H9 (cell line): ENCODE results near the gene SP2. TPM values are rescaled to one million over a fixed set of nuclear protein-coding genes. Genes with fewer than 3 reads are reported as not detected.

Experiments used
- DNase-seq: peaks from one replicate; pipeline ENCODE4 v3.0.0-alpha.2; 2017
- H2AFZ ChIP-seq: one replicate; pipeline ENCODE4 v1.6.1; 2013; ENCODE audit warnings: mild to moderate bottlenecking, low read length, control low read depth, moderate library complexity
- H2AK5ac ChIP-seq: 2 replicates; pipeline ENCODE4 v1.6.1; 2013; ENCODE audit warnings: low read length, control low read depth, mixed read lengths; ENCODE audit not compliant: insufficient read length
- H2BK120ac ChIP-seq: one replicate; pipeline ENCODE4 v1.6.1; 2013; ENCODE audit warnings: low read depth, mild to moderate bottlenecking, low read length, control low read depth, inconsistent platforms; ENCODE audit not compliant: poor library complexity, severe bottlenecking
- H2BK12ac ChIP-seq: 2 replicates; pipeline ENCODE4 v1.6.1; 2013; ENCODE audit warnings: low read length, control low read depth, mixed read lengths, low read depth; ENCODE audit not compliant: insufficient read length
- H2BK15ac ChIP-seq: 2 replicates; pipeline ENCODE4 v1.6.1; 2013; ENCODE audit warnings: low read depth, low read length, control low read depth
- H2BK20ac ChIP-seq: one replicate; pipeline ENCODE4 v1.6.1; 2013; ENCODE audit warnings: low read depth, mild to moderate bottlenecking, low read length, control low read depth, inconsistent platforms; ENCODE audit not compliant: poor library complexity, severe bottlenecking
- H2BK5ac ChIP-seq: 2 replicates; pipeline ENCODE4 v1.6.1; 2013; ENCODE audit warnings: low read length, control low read depth, mixed read lengths; ENCODE audit not compliant: insufficient read length
- H3K14ac ChIP-seq: 2 replicates; pipeline ENCODE4 v1.6.1; 2013; ENCODE audit warnings: low read length, control low read depth; ENCODE audit not compliant: insufficient read depth
- H3K18ac ChIP-seq: 2 replicates; pipeline ENCODE4 v1.6.1; 2013; ENCODE audit warnings: low read depth, mild to moderate bottlenecking, mixed read lengths, low read length, control low read depth; ENCODE audit not compliant: insufficient read length
- H3K23ac ChIP-seq: 2 replicates; pipeline ENCODE4 v1.6.1; 2013; ENCODE audit warnings: low read length, control low read depth, mixed read lengths, low read depth; ENCODE audit not compliant: insufficient read length
- H3K23me2 ChIP-seq: 2 replicates; pipeline ENCODE4 v1.6.1; 2013; ENCODE audit warnings: low read depth, mild to moderate bottlenecking, mixed read lengths, low read length, control low read depth; ENCODE audit not compliant: insufficient read length, poor library complexity, severe bottlenecking
- H3K27ac ChIP-seq: 2 replicates; pipeline ENCODE4 v1.5.1; 2013; ENCODE audit warnings: low read length, control low read depth, mixed read lengths, low read depth; ENCODE audit not compliant: insufficient read length
- H3K27me3 ChIP-seq: 2 replicates; pipeline ENCODE4 v1.6.1; 2013; ENCODE audit warnings: low read length, control low read depth, inconsistent platforms; ENCODE audit not compliant: insufficient read depth
- H3K4ac ChIP-seq: 2 replicates; pipeline ENCODE4 v1.6.1; 2013; ENCODE audit warnings: low read depth, mild to moderate bottlenecking, control low read depth, inconsistent platforms, low read length, moderate library complexity
- H3K4me1 ChIP-seq: 2 replicates; pipeline ENCODE4 v1.6.1; 2013; ENCODE audit warnings: low read length, control low read depth, inconsistent platforms; ENCODE audit not compliant: insufficient read depth
- H3K4me2 ChIP-seq: 2 replicates; pipeline ENCODE4 v1.6.1; 2013; ENCODE audit warnings: low read length, control low read depth, mixed read lengths; ENCODE audit not compliant: insufficient read length, insufficient read depth
- H3K56ac ChIP-seq: 2 replicates; pipeline ENCODE4 v1.6.1; 2013; ENCODE audit warnings: low read depth, mild to moderate bottlenecking, mixed read lengths, low read length, control low read depth; ENCODE audit not compliant: insufficient read length
- H3K79me1 ChIP-seq: 2 replicates; pipeline ENCODE4 v1.6.1; 2013; ENCODE audit warnings: low read depth, mild to moderate bottlenecking, moderate library complexity, low read length, control low read depth, inconsistent platforms; ENCODE audit not compliant: insufficient read depth, poor library complexity, severe bottlenecking
- H3K79me2 ChIP-seq: 2 replicates; pipeline ENCODE4 v1.6.1; 2013; ENCODE audit warnings: low read length, control low read depth, inconsistent platforms; ENCODE audit not compliant: insufficient read depth
- H3K9ac ChIP-seq: 2 replicates; pipeline ENCODE4 v1.6.1; 2013; ENCODE audit warnings: low read length, control low read depth, mixed read lengths; ENCODE audit not compliant: insufficient read length; ENCODE audit errors: extremely low read depth
- H3K9me3 ChIP-seq: one replicate; pipeline ENCODE4 v1.6.1; 2013; ENCODE audit warnings: low read depth, low read length, inconsistent platforms; ENCODE audit not compliant: control insufficient read depth
- H3T11ph ChIP-seq: one replicate; pipeline ENCODE4 v1.6.1; 2013; ENCODE audit warnings: mild to moderate bottlenecking, low read length, control low read depth, inconsistent platforms
- H4K20me1 ChIP-seq: one replicate; pipeline ENCODE4 v1.6.1; 2013; ENCODE audit not compliant: control insufficient read depth, insufficient read length, insufficient read depth
- H4K5ac ChIP-seq: 2 replicates; pipeline ENCODE4 v1.6.1; 2013; ENCODE audit warnings: low read depth, mild to moderate bottlenecking, mixed read lengths, low read length, control low read depth; ENCODE audit not compliant: insufficient read length
- H4K8ac ChIP-seq: replicated peaks from 2 replicates; pipeline ENCODE4 v1.6.1; 2013; ENCODE audit warnings: low read length, control low read depth, mixed read lengths, low read depth; ENCODE audit not compliant: insufficient read length
- H4K91ac ChIP-seq: 2 replicates; pipeline ENCODE4 v1.6.1; 2013; ENCODE audit warnings: low read depth, mild to moderate bottlenecking, moderate library complexity, mixed read lengths, low read length, control low read depth; ENCODE audit not compliant: insufficient read length
- H3K27ac Mint-ChIP-seq, 3 experiments: 2 replicates in 2 of 3; 3 replicates in 1 of 3; pipeline ENCODE4 v1.8.0; 2020 to 2021; ENCODE audit warnings: mixed read lengths in 3 of 3, mild to moderate bottlenecking in 1 of 3, moderate library complexity in 1 of 3
- H3K27me3 Mint-ChIP-seq: 2 replicates; pipeline ENCODE4 v1.8.0; 2021; ENCODE audit warnings: low read depth, mild to moderate bottlenecking, moderate library complexity, mixed read lengths
- H3K36me3 Mint-ChIP-seq, 3 experiments: 2 replicates in 2 of 3; 3 replicates in 1 of 3; pipeline ENCODE4 v1.8.0; 2020 to 2021; ENCODE audit warnings: low read depth in 3 of 3, mixed read lengths in 3 of 3; ENCODE audit not compliant: insufficient read depth in 1 of 3
- H3K4me1 Mint-ChIP-seq, 2 experiments: 2 replicates each; pipeline ENCODE4 v1.8.0; 2020; ENCODE audit warnings: mixed read lengths in 2 of 2
- H3K4me3 Mint-ChIP-seq, 2 experiments: 2 replicates in 1 of 2; 3 replicates in 1 of 2; pipeline ENCODE4 v1.8.0; 2020 to 2021; ENCODE audit warnings: mild to moderate bottlenecking in 2 of 2, mixed read lengths in 2 of 2, moderate library complexity in 1 of 2
- H3K9me3 Mint-ChIP-seq, 2 experiments: 2 replicates in 1 of 2; 3 replicates in 1 of 2; pipeline ENCODE4 v1.8.0; 2020; ENCODE audit warnings: mild to moderate bottlenecking in 2 of 2, mixed read lengths in 2 of 2, moderate library complexity in 1 of 2
- CTCF ChIP-seq: fragments of 200-600 bp; sonication (generic); conservative IDR thresholded peaks from 3 replicates; pipeline ENCODE4 v1.8.0; 2021; ENCODE audit warnings: antibody characterized with exemption, mild to moderate bottlenecking
- WGBS: extraction: QIAGEN DNeasy Blood & Tissue Kit; methylation state at CpG from one replicate; pipeline ENCODE4 v1.1.7; 2013; ENCODE audit warnings: missing lambda C conversion rate, low lambda C conversion rate, mixed read lengths; ENCODE audit not compliant: insufficient read length; ENCODE audit errors: extremely low coverage; 5-methylcytosine and 5-hydroxymethylcytosine counted together
- total RNA-seq: library from RNA; stranded (reverse); gene quantifications from 2 replicates; pipeline ENCODE4 v1.2.1, GENCODE V29; 2021

The SP2 gene
- total RNA-seq, 1 experiment from 2014 or later = 19.3 TPM

- no peak overlapping the region; a peak in 1 of 5 replicates for H3K4me3 Mint-ChIP-seq
- no peaks in the 10 kb centered on the region for H3K9me3 Mint-ChIP-seq
- Histone ChIP-seq H2AK5ac (no peak overlapping the region), H2BK12ac (no peak overlapping the region), H3K14ac (no peak overlapping the region), H3K79me1 (no peaks in the 10 kb centered on the region), H3K23me2 (peaks cover under 1% of the 10 kb centered on the region), H3K79me2 (no peaks in the 10 kb centered on the region), H4K20me1 (no peaks in the 10 kb centered on the region), H3K27ac (no peak overlapping the region), H2BK20ac (no peak overlapping the region), H3K18ac (no peak overlapping the region), H2BK120ac (no peak overlapping the region), H3T11ph (no peak overlapping the region), H3K27me3 (no peaks in the 10 kb centered on the region), H2BK15ac (no peak overlapping the region), H2BK5ac (no peak overlapping the region), H3K56ac (no peak overlapping the region), H4K5ac (no peak overlapping the region), H3K4me1 (no peaks in the 10 kb centered on the region), H3K23ac (no peak overlapping the region), H4K91ac (no peak overlapping the region), H3K9ac (no peak overlapping the region), H4K8ac (no peak overlapping the region), H2AFZ (no peak overlapping the region), H3K4ac (no peak overlapping the region), H3K9me3 (no peaks in the 10 kb centered on the region), H3K4me2 (no peak overlapping the region)
- no peaks in the 10 kb centered on the region for H3K36me3 Mint-ChIP-seq
- WGBS = no CpG with 5 or more reads among the region's 4 CpGs
- no peak for DNase-seq
- no peak for TF ChIP-seq CTCF
- no peak overlapping the region for H3K27ac Mint-ChIP-seq
- peaks cover 18 to 20% of the 10 kb centered on the region in 2 experiments for H3K4me1 Mint-ChIP-seq
- H3K27me3 Mint-ChIP-seq = no peaks in the 10 kb centered on the region; the same call in 1 of the 2 replicates
Measured at GRCh38 chr17:47891545-47892088, 4.4 kb upstream of the SP2 start.
